ENCODE measurements around the gene EHD4. TPM values are rescaled to one million over a fixed set of nuclear protein-coding genes. Genes with fewer than 3 reads are reported as not detected.

The EHD4 gene
- total RNA-seq, 3 donors from 2014 or later: 25.7 to 33.8 (median 27.6) TPM

Other genes starting within 250 kb of the EHD4 start
- gene MAPKBP1, start 198.1 kb downstream of the EHD4 start, total RNA-seq: 10 to 100 TPM; 21.9 to 23.3 (median 22.5) TPM
- 10 to 100 TPM in 1 of 3 donors, 1 to 10 TPM in 2; 8.4 to 11.7 (median 8.8) TPM for gene JMJD7, start 144.5 kb downstream of the EHD4 start, total RNA-seq
- 1 to 10 TPM; 3.6 to 5.5 (median 4.9) TPM for gene PLA2G4B, start 133.7 kb downstream of the EHD4 start, total RNA-seq
- under 1 TPM; 0.16 to 0.69 (median 0.46) TPM for gene SPTBN5, start 78.5 kb downstream of the EHD4 start, total RNA-seq
- gene PLA2G4E, start 48.5 kb upstream of the EHD4 start, total RNA-seq: not detected
- gene PLA2G4D, start 122.0 kb upstream of the EHD4 start, total RNA-seq: not detected
- under 1 TPM in 1 of 3 donors, not detected in 2; 0.30 TPM for gene PLA2G4F, start 184.1 kb upstream of the EHD4 start, total RNA-seq
- gene VPS39, start 235.7 kb upstream of the EHD4 start, total RNA-seq: 10 to 100 TPM; 37.2 to 45.6 (median 41.6) TPM